Tibial nerve (tissue), 4 donors: ENCODE measurements around the gene BFAR.

Experiments
- EP300 ChIP-seq, 2 donors: sonication (generic); formaldehyde crosslinking; IDR thresholded peaks; one replicate each; pipeline ENCODE4 v1.6.1; 2017; ENCODE audit warnings: antibody characterized with exemption in 2 of 2, mild to moderate bottlenecking in 1 of 2
- POLR2A ChIP-seq, 2 donors: fragments of 450-650 bp; IDR thresholded peaks; one replicate each; pipeline ENCODE4 v1.6.1; 2017; ENCODE audit warnings: antibody characterized with exemption in 2 of 2, mild to moderate bottlenecking in 2 of 2, moderate library complexity in 2 of 2
- TF ChIP-seq, protein P1 (sequence below), 5 experiments: fragments of 200-600 bp in 3 of 5; fragments of 450-650 bp in 2 of 5; sonication (generic) in 3 of 5; IDR thresholded peaks; one replicate each; pipeline ENCODE4 v1.5.1; 2016 to 2019; ENCODE audit warnings: antibody characterized with exemption in 5 of 5, mild to moderate bottlenecking in 3 of 5, moderate library complexity in 2 of 5

GRCh38 chr16:14640538-14640937 lies 7.8 kb downstream of the BFAR start:
- no peak for TF ChIP-seq EP300 (IDR thresholded peaks at IDR 0.05)
- TF ChIP-seq, protein P1, sequence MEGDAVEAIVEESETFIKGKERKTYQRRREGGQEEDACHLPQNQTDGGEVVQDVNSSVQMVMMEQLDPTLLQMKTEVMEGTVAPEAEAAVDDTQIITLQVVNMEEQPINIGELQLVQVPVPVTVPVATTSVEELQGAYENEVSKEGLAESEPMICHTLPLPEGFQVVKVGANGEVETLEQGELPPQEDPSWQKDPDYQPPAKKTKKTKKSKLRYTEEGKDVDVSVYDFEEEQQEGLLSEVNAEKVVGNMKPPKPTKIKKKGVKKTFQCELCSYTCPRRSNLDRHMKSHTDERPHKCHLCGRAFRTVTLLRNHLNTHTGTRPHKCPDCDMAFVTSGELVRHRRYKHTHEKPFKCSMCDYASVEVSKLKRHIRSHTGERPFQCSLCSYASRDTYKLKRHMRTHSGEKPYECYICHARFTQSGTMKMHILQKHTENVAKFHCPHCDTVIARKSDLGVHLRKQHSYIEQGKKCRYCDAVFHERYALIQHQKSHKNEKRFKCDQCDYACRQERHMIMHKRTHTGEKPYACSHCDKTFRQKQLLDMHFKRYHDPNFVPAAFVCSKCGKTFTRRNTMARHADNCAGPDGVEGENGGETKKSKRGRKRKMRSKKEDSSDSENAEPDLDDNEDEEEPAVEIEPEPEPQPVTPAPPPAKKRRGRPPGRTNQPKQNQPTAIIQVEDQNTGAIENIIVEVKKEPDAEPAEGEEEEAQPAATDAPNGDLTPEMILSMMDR (IDR thresholded peaks at IDR 0.05): no peak
- TF ChIP-seq POLR2A (IDR thresholded peaks at IDR 0.05): no peak
